HepG2 (cell line): ENCODE data around the gene NPEPL1.

Experiments used
- CENPT ChIP-seq: sonication (generic); formaldehyde crosslinking; IDR thresholded peaks from 2 replicates; pipeline ENCODE4 v1.8.0; 2022; ENCODE audit warnings: low read depth, mild to moderate bottlenecking, moderate library complexity, missing genetic modification reagents
- EZH2 ChIP-seq: conservative IDR thresholded peaks from 2 replicates; pipeline ENCODE4 v1.6.1; 2012; ENCODE audit warnings: mild to moderate bottlenecking, low read depth, low read length, moderate library complexity
- POLR2AphosphoS5 ChIP-seq: IDR thresholded peaks from 2 replicates; pipeline ENCODE4 v1.6.1; 2012; ENCODE audit warnings: low read depth, low read length
- TOE1 ChIP-seq: sonication (generic); formaldehyde crosslinking; IDR thresholded peaks from 2 replicates; pipeline ENCODE4 v1.4.0; 2020; ENCODE audit warnings: mild to moderate bottlenecking, missing genetic modification reagents
- ZFP91 ChIP-seq: sonication (generic); formaldehyde crosslinking; IDR thresholded peaks from 2 replicates; pipeline ENCODE4 v1.9.0; 2022; ENCODE audit warnings: missing genetic modification reagents, mild to moderate bottlenecking, borderline replicate concordance
- ZNF274 ChIP-seq: sonication (generic); formaldehyde crosslinking; IDR thresholded peaks from 2 replicates; pipeline ENCODE4 v1.5.1; 2020; ENCODE audit warnings: mild to moderate bottlenecking, missing genetic modification reagents
- ZSCAN22 ChIP-seq: sonication (generic); formaldehyde crosslinking; IDR thresholded peaks from 2 replicates; pipeline ENCODE4 v1.4.0; 2020; ENCODE audit warnings: mild to moderate bottlenecking, missing genetic modification reagents

- no peak for TF ChIP-seq TOE1 (CRISPR knock-in tag)
- TF ChIP-seq ZSCAN22, result no peak
- TF ChIP-seq EZH2, result no peak
- TF ChIP-seq ZFP91, result no peak
- no peak for TF ChIP-seq POLR2AphosphoS5
- TF ChIP-seq CENPT, result no peak
- TF ChIP-seq ZNF274, result no peak
These were observed 9.5 kb downstream of the NPEPL1 start for GRCh38 chr20:58702161-58702510.
